Skeletal muscle satellite cell (primary cell): ENCODE results near the gene RAD51B.
"Not testable (repeated sequence)": the region's sequence is repeated elsewhere in the genome, so short reads cannot be mapped to it uniquely, and the experiment has no call there.

Source experiments
- H3K27me3 ChIP-seq: 2 replicates; pipeline ENCODE4 v1.7.0; 2013; ENCODE audit warnings: low read length; ENCODE audit not compliant: control insufficient read depth, insufficient read depth
- H3K36me3 ChIP-seq: 2 replicates; pipeline ENCODE4 v1.7.0; 2013; ENCODE audit warnings: mild to moderate bottlenecking, control low read depth, low read length; ENCODE audit not compliant: insufficient read depth
- H3K4me1 ChIP-seq: 2 replicates; pipeline ENCODE4 v1.7.0; 2013; ENCODE audit warnings: low read length; ENCODE audit not compliant: control insufficient read depth, insufficient read depth
- H3K4me2 ChIP-seq: 2 replicates; pipeline ENCODE4 v1.7.0; 2013; ENCODE audit warnings: mild to moderate bottlenecking, low read length
- H3K4me3 ChIP-seq: 2 replicates; pipeline ENCODE4 v1.7.0; 2013; ENCODE audit warnings: low read length
- H3K9ac ChIP-seq: 2 replicates; pipeline ENCODE4 v1.7.0; 2013; ENCODE audit warnings: mild to moderate bottlenecking, low read depth, low read length, moderate library complexity
- H3K9me3 ChIP-seq: replicated peaks from 2 replicates; pipeline ENCODE4 v1.7.0; 2013; ENCODE audit warnings: mild to moderate bottlenecking, control low read depth, low read length

RAD51B gene

GRCh38 chr14:68434173-68434572 is 614.6 kb downstream of the RAD51B start:
- H3K4me3 ChIP-seq, H3K27me3 ChIP-seq, H3K9ac ChIP-seq, H3K4me1 ChIP-seq, H3K36me3 ChIP-seq, H3K4me2 ChIP-seq, H3K9me3 ChIP-seq: not testable (repeated sequence)

- not testable (repeated sequence) for H3K36me3 ChIP-seq, H3K4me3 ChIP-seq, H3K9ac ChIP-seq, H3K4me1 ChIP-seq, H3K9me3 ChIP-seq, H3K27me3 ChIP-seq, H3K4me2 ChIP-seq
Measured at GRCh38 chr14:68435631-68436030, 616.1 kb downstream of the RAD51B start.

- H3K27me3 ChIP-seq, result no peaks in the 10 kb centered on the region
- no peaks in the 10 kb centered on the region for H3K9me3 ChIP-seq
- H3K4me3 ChIP-seq, result no peak overlapping the region
- no peaks in the 10 kb centered on the region for H3K36me3 ChIP-seq
- no peak overlapping the region for H3K9ac ChIP-seq
- H3K4me2 ChIP-seq, result no peak overlapping the region
- H3K4me1 ChIP-seq, result peaks cover 14% of the 10 kb centered on the region
Measured at GRCh38 chr14:68439676-68440075, 620.1 kb downstream of the RAD51B start.

- Histone ChIP-seq H3K4me1 (peaks cover 20% of the 10 kb centered on the region), H3K4me2 (no peak overlapping the region), H3K4me3 (no peak overlapping the region), H3K9ac (no peak overlapping the region), H3K9me3 (no peaks in the 10 kb centered on the region), H3K27me3 (no peaks in the 10 kb centered on the region), H3K36me3 (no peaks in the 10 kb centered on the region)
Measured at GRCh38 chr14:68440820-68441219, 621.2 kb downstream of the RAD51B start.

GRCh38 chr14:68441542-68441941 is 622.0 kb downstream of the RAD51B start:
- no peak overlapping the region for H3K4me2 ChIP-seq
- H3K9me3 ChIP-seq, result no peaks in the 10 kb centered on the region
- H3K4me3 ChIP-seq, result no peak overlapping the region
- H3K4me1 ChIP-seq, result peaks cover 20% of the 10 kb centered on the region
- no peaks in the 10 kb centered on the region for H3K27me3 ChIP-seq
- H3K36me3 ChIP-seq, result no peaks in the 10 kb centered on the region
- H3K9ac ChIP-seq, result no peak overlapping the region

- H3K4me3 ChIP-seq, result no peak overlapping the region
- H3K9ac ChIP-seq, result no peak overlapping the region
- peaks cover 20% of the 10 kb centered on the region for H3K4me1 ChIP-seq
- H3K36me3 ChIP-seq, result no peaks in the 10 kb centered on the region
- H3K9me3 ChIP-seq, result no peaks in the 10 kb centered on the region
- no peaks in the 10 kb centered on the region for H3K27me3 ChIP-seq
- no peak overlapping the region for H3K4me2 ChIP-seq
Measured at GRCh38 chr14:68442828-68443629, 623.5 kb downstream of the RAD51B start.

- no peaks in the 10 kb centered on the region for H3K36me3 ChIP-seq
- H3K4me2 ChIP-seq, result peak overlapping the region; percentile 10
- no peak overlapping the region for H3K9ac ChIP-seq
- no peaks in the 10 kb centered on the region for H3K9me3 ChIP-seq
- no peaks in the 10 kb centered on the region for H3K27me3 ChIP-seq
- H3K4me3 ChIP-seq, result no peak overlapping the region
- peaks cover 26% of the 10 kb centered on the region for H3K4me1 ChIP-seq
Measured at GRCh38 chr14:68444449-68445168, 625.0 kb downstream of the RAD51B start.

GRCh38 chr14:68446243-68447040 is 626.9 kb downstream of the RAD51B start:
- no peaks in the 10 kb centered on the region for H3K9me3 ChIP-seq
- H3K4me3 ChIP-seq, result no peak overlapping the region
- peaks cover 22% of the 10 kb centered on the region for H3K4me1 ChIP-seq
- H3K36me3 ChIP-seq, result no peaks in the 10 kb centered on the region
- no peak overlapping the region for H3K4me2 ChIP-seq
- H3K27me3 ChIP-seq, result no peaks in the 10 kb centered on the region
- H3K9ac ChIP-seq, result no peak overlapping the region

- H3K9me3 ChIP-seq, result no peaks in the 10 kb centered on the region
- no peak overlapping the region for H3K4me2 ChIP-seq
- H3K4me3 ChIP-seq, result no peak overlapping the region
- H3K4me1 ChIP-seq, result peaks cover 26% of the 10 kb centered on the region
- H3K9ac ChIP-seq, result no peak overlapping the region
- H3K36me3 ChIP-seq, result no peaks in the 10 kb centered on the region
- H3K27me3 ChIP-seq, result no peaks in the 10 kb centered on the region
Measured at GRCh38 chr14:68447581-68448251, 628.1 kb downstream of the RAD51B start.

GRCh38 chr14:68448252-68448902 is 628.8 kb downstream of the RAD51B start:
- H3K36me3 ChIP-seq, result no peaks in the 10 kb centered on the region

More at GRCh38 chr14:68448252-68448902, 628.8 kb downstream of the RAD51B start:
- no peaks in the 10 kb centered on the region for H3K27me3 ChIP-seq
- no peak overlapping the region for H3K4me3 ChIP-seq
- H3K9me3 ChIP-seq, result no peaks in the 10 kb centered on the region
- no peak overlapping the region for H3K9ac ChIP-seq
- H3K4me1 ChIP-seq, result peaks cover 26% of the 10 kb centered on the region
- no peak overlapping the region for H3K4me2 ChIP-seq
